GM21367 (cell line): Measurements from ENCODE around the gene OTOGL.
"Not testable (repeated sequence)": the region's sequence is repeated elsewhere in the genome, so short reads cannot be mapped to it uniquely, and the experiment has no call there.

Experiments
- ATAC-seq: cut with Tn5 transposase; IDR thresholded peaks from one replicate; pipeline ENCODE4 v1.9.1; 2021; ENCODE audit not compliant: unreplicated experiment

Gene OTOGL

DNA sequence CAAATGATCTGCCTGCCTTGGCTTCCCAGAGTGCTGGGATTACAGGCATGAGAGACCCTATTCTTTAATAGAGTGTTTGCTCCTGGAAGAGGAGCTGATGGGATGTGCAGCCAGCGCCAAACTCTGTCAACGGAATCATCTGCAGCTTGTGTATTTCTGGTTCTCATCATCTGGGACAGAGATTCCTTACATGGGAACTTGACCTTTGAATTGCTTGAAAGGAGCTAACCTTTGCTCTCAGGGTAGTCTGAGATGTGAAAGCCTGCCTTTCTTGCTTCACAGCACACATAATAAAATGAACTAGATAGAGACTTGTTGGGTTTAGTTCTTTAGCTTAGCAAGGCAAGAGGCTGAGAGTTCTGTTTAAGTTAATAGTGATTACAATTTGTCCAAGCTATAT, 120.0 kb downstream of the OTOGL start:
- no peak for ATAC-seq

DNA sequence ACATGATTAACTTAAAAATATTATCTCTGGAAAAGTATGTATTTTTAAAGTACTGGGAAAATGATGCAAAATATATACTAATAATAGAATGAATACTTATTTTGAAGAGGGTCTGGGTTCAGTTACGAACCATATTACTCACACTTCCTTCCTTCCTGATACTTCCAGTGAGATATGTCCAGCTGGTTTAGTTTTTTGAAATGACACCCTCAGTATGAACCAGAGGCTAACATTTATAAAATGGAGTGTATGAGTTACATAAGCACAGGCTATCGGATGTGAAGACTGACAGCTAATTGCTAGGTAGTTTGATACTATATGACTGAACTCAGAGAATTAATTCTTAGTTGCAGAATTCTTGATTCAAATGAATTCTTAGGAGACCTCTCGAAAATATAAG, 122.9 kb downstream of the OTOGL start:
- no peak for ATAC-seq

GRCh38 chr12:80226576-80226975, 127.2 kb downstream of the OTOGL start:
- ATAC-seq, result no peak

DNA sequence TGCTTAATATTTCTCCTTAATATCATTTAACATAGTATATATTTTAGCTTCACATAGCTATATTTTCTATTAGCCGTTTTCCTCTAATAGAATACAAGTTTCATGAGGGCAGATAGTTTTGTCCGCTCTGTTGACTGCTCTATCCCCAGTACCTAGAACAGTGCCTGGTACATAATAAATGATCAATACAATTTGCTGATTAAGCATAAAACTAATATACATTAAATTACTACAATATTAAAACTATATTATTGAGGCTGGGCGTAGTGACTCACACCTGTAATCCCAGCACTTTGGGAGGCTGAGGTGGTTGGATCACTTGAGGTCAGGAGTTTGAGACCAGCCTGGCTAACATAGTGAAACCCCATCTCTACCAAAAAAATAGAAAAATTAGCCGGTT, 128.6 kb downstream of the OTOGL start:
- not testable (repeated sequence) for ATAC-seq

DNA sequence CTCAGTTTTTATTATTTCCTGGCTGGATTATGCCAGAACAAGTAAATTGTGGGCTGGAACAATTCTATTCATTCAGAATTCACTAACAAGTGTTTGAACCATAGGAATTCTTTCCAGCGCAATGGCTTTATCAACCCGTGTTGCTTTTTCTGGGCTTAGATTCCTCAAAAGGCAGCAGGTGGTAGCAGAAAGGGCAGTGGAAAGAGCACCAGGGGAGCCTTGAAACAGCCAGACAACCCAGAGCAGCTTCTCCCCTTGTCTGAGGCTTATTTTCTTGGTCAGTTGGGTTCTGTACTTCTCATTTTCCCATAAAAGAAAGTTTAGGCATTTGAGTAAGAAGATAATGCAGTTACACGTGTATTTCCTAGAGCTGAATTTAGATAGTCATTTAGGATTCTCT, 130.7 kb downstream of the OTOGL start:
- no peak for ATAC-seq

DNA sequence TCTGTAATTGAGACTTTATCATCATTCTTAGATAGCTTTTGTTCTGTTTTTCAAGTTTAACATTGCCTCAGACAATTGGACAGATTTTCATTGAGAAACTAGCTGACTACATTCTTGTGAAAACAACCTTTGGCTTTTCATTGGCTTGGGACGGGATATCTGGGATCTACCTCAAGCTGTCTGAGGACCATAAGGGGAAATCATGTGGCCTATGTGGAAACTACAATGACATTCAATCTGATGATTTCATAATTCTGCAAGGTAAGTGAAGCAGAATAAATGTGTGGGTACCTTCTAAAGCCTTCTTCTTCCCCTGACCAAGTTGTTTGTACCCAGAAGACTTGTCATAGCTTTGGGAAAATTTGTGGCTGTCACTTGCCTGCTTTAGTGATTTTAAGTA, 133.5 kb downstream of the OTOGL start:
- ATAC-seq, result no peak

GRCh38 chr12:80233926-80234325, 134.6 kb downstream of the OTOGL start:
- no peak for ATAC-seq

GRCh38 chr12:80234667-80235066, 135.3 kb downstream of the OTOGL start:
- no peak for ATAC-seq

GRCh38 chr12:80235944-80236343, 136.6 kb downstream of the OTOGL start:
- no peak for ATAC-seq

DNA sequence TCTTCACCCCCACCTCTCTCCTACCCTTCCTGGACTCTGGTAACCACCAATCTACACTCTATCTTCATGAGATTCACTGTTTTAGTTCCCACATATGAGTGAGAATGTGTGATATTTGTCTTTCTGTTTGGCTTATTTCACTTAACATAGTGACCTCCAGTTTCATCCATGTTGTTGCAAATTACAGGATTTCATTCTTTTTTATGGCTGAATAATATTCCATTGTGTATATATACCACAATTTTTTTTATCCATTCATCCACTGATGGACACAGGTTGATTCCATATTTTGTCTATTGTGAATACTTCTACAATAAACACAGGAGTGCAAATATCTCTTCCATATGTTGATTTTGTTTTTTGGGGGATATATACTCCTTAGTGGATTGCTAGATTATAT, 140.5 kb downstream of the OTOGL start:
- no peak for ATAC-seq

DNA sequence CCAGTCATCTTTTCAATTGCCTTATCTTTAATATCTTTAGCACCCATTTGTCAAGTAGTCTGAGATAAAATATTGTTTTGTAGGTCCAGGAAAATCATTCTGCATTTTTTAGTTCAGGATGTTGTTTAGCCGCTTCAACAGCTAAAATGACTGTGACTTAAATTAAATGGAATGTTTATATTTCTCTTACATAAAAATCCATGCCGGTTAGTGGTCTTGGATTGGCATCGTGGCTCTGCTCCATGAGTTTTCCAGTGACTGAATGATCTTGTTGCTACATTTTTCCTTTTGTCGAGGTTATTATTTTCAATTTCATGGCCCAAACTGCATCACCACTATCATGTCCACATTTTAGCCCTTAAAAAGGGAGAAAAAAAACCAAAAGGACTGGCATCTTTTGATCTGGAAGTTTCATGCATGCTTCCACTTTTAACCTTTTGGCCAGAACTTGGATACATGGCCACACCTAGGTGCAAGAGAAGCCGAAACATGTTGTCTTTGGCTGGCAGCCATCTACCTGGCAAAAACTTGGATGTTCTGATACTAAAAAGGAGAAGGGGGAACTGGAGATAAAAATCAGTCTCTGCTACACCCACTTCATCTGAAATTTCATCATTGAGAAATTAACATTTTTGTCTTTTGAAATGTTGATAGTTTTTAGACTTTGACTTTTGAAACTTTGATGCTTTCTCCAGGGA, 142.4 kb downstream of the OTOGL start:
- ATAC-seq, result no peak

DNA sequence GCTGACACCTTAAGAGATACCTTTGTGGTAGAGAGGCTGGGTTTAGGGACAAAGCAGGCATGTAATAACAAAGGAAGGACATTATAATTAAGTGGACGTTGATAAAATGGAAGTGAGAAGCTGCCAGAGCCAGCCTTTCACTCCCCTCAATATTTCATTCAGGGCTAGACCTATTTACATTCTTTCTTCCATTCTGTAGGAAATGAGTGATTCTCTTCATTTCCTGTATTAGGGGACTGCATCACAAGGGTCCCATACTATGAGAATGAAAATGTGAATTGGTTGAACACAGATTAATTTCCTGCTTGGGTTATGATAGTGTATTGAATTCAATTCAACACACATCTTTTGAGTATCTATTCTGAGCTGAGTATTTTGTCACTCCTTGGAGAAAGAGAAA, 143.0 kb downstream of the OTOGL start:
- no peak for ATAC-seq

GRCh38 chr12:80249581-80249980, 150.2 kb downstream of the OTOGL start:
- not testable (repeated sequence) for ATAC-seq

GRCh38 chr12:80257920-80258319, 158.6 kb downstream of the OTOGL start:
- ATAC-seq, result no peak

GRCh38 chr12:80260269-80260668, 160.9 kb downstream of the OTOGL start:
- no peak for ATAC-seq

- no peak for ATAC-seq
Observed at GRCh38 chr12:80261403-80261802, 162.1 kb downstream of the OTOGL start.

DNA sequence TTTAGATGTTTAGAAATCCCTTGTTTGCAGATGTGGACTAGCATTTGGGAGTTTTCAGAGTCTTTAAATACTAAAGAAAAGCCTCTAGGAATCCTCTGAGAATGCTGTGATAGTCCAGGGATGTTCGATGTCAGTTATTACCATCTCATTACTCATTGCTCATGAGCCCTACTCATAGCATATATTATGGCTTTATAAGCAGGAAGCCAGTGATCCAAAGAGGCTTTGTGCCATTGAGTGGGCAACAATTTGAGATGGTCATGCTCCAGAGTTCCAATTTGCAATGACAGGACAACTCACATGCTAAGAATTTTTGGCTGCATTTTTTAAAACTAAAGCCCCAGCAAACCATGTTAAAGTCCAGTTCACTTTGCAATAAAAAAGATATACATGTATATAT, 163.0 kb downstream of the OTOGL start:
- no peak for ATAC-seq

DNA sequence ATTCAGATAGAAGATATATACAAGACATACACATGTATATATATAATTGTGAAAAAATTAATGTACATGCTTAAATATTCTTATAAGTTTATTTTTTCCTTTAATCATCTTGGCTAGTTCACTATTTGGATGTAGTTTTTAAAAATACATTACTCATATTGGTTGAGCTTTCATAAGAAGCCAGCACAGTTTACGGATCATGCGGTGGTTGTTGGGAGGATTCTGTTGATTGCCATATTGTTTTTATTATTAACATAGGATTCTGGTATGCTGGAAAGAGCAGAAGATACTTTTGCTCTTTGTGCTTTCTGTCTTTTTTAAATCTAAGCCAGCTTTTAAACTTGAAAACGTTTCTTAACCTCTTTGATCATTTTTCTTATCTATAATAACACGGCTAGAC, 163.4 kb downstream of the OTOGL start:
- ATAC-seq, result no peak

DNA sequence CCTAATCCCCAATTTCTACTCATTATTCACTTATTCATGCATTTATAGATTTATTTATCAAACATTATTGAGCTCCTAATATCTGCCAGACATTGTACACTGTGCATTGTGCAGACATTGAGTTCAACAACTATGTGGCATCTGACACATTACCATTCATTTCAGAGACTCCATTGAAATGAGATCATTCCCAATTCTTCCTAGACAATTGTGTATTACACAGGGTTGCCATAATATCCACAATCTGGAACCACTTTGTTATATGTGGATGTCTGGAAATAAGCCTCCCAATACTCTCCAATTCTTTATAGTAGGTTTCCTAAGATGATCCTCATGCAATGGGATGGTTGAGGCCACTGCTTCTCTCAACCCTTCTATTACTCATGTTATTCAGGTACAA, 165.0 kb downstream of the OTOGL start:
- no peak for ATAC-seq

DNA sequence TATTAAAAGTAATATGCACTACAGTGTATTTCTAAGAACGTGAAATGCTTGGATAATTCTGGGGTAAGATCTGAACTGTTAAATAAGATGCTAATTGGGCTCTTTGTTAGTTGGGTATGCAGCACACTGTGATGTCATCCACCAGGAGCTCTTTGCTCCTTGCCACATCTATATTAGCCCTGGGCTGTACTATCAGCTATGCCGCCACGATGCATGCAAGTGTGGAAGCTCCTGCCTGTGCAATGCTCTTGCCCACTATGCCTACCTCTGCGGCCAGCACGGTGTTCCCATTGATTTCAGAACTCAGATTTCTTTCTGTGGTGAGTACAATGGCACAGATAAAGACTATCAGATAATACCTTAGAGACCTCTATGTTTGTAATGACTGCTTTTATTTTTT, 165.6 kb downstream of the OTOGL start:
- no peak for ATAC-seq

DNA sequence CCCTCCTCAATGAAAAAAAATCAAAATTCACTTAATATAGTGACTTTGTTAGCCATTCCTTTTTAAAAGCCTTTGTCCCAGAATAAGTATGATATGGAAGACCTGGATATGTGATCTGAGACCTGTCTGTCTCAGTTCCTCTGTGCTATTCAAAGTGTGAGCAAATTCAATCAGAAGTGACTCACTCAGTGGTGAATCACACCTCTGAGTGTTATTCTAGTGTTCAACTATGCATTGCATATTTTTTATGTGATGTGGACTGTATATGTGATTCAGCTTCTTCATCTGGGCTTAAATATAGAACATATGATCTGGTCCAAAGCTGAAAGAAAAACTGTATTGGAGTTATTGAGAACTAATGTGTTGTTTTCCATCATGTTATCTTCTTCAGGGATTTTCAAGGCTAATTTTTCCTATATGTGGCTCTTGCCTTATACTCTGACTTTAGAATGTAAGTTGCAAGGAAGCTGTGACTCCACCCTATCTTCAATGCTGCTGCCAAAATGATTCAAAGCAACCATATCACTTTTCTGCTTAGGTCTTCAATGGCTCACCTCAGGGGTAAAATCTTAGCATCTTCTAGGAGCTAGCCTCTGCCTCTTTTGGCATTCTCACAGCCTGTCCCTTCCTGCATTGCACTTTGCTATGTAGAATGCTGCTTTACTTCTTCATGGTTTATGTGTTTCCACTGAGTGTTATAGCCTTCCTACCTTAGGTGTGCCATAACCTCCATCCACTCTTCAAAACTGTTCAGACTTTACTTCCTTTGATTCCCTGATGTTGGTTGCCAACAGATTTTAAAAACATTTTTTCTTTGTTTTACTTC, 169.8 kb downstream of the OTOGL start:
- no peak for ATAC-seq

DNA sequence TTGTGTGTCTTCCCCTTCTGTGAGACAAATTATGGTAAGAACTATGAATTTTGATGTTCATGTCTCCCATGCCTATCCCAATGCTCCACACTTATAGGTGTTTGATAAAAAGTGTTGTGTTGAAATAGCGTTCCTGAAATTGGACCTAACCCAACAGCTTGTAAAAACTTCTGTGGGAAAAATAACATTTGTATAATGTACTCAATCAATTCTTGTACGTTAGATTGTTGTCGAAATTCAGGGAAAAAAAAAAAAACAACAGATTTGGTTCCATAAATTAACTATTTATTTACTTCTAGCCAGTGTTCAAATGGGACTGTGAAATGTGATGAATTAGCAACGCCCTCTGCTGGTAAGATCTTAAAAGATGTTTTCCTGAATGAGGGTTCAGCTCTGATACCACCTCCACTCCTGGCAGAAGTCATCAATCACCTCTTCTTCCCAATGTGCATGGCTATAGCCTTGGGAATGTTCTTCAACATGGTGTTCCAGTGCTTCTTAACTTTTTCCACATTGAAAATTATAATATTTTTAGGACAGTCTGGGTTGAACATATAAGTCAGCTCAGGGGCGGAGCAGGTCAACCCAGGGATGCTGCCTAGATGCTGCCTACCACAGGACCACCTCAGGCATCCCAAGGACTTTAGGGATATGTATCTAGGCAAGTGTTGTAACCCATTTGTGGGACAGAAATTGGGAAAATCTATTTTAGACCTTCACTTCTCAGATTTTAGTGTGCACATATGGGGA, 170.6 kb downstream of the OTOGL start:
- no peak for ATAC-seq
